Neural crest cell (in vitro differentiated cells): ENCODE data around the gene NKX3-2. TPM values are rescaled to one million over a fixed set of nuclear protein-coding genes. Genes with fewer than 3 reads are reported as not detected.

ENCODE experiments used
- DNase-seq: peaks from one replicate; pipeline ENCODE4 v3.0.0; 2021; ENCODE audit warnings: low read depth, mixed read lengths, low spot score
- H3K27ac Mint-ChIP-seq: one replicate; pipeline ENCODE4 v1.8.0; 2021; ENCODE audit warnings: mild to moderate bottlenecking, mixed read lengths; ENCODE audit not compliant: unreplicated experiment
- H3K27me3 Mint-ChIP-seq: 2 replicates; pipeline ENCODE4 v1.8.0; 2021; ENCODE audit warnings: low read depth, mild to moderate bottlenecking, mixed read lengths
- H3K36me3 Mint-ChIP-seq: 2 replicates; pipeline ENCODE4 v1.8.0; 2021; ENCODE audit warnings: low read depth, mild to moderate bottlenecking, mixed read lengths
- H3K4me1 Mint-ChIP-seq: 2 replicates; pipeline ENCODE4 v1.8.0; 2021; ENCODE audit warnings: mixed read lengths
- H3K4me3 Mint-ChIP-seq: one replicate; pipeline ENCODE4 v1.8.0; 2021; ENCODE audit warnings: mild to moderate bottlenecking, mixed read lengths
- H3K9me3 Mint-ChIP-seq: 2 replicates; pipeline ENCODE4 v1.8.0; 2021; ENCODE audit warnings: mixed read lengths
- CTCF ChIP-seq: fragments of 200-600 bp; sonication (generic); conservative IDR thresholded peaks from 2 replicates; pipeline ENCODE4 v1.5.0; 2021; ENCODE audit warnings: antibody characterized with exemption, mild to moderate bottlenecking
- total RNA-seq: library from RNA; stranded (reverse); gene quantifications from 2 replicates; pipeline ENCODE4 v1.2.1, GENCODE V29; 2021

NKX3-2 gene
- total RNA-seq, 1 donor from 2014 or later = 4.0 TPM

DNA sequence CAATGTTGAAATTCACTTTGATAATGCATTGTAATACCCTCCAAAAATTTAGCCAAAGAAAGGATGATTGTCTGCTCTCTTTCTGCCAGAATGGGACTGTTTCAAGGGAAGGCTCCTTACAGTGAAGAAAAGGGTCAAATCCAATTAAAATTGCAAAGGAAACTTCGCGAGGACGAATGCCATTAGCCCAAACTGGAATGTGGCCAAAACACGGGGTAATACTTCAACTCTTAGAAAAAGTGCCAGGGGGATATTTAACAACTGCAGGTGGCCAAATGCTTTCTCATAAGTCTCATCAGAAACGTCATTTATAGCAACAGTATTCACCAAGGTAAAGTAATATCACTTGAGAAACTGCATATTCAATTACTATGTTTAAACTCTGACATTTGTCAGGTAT lies 29.0 kb downstream of the NKX3-2 start:
- H3K4me3 Mint-ChIP-seq = no peak overlapping the region
- peaks cover 4% of the 10 kb centered on the region for H3K4me1 Mint-ChIP-seq
- TF ChIP-seq CTCF = no peak

DNA sequence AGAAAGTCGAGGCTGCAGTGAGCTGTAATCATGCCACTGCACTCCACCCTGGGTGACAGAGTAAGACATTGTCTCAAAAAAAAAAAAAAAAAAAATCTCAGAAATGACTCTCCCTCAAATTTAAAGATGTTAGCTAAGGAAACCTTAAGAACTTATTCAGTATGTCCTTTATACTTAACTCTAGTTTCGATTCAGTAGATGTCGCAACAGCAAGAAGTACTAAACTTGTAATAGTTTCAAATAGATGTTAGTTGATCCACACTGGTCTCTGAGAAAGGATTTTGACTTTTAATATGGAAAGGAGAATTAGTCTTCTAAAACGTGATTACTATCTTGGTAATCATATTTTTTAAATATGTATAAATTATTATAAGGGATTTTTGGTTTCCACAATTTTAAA lies 29.6 kb downstream of the NKX3-2 start:
- TF ChIP-seq CTCF = no peak
- no peak overlapping the region for H3K4me3 Mint-ChIP-seq
- no peaks in the 10 kb centered on the region for H3K9me3 Mint-ChIP-seq
- no peak overlapping the region for H3K27ac Mint-ChIP-seq
- no peaks in the 10 kb centered on the region for H3K36me3 Mint-ChIP-seq
- DNase-seq = no peak
- H3K4me1 Mint-ChIP-seq = peaks cover 4% of the 10 kb centered on the region
- peaks cover 11% of the 10 kb centered on the region for H3K27me3 Mint-ChIP-seq

More for the DNA sequence above, 29.0 kb downstream of the NKX3-2 start:
- no peak for DNase-seq
- H3K36me3 Mint-ChIP-seq = no peaks in the 10 kb centered on the region
- H3K27ac Mint-ChIP-seq = no peak overlapping the region
- H3K27me3 Mint-ChIP-seq = peaks cover 14% of the 10 kb centered on the region
- no peaks in the 10 kb centered on the region for H3K9me3 Mint-ChIP-seq

- no peak overlapping the region for H3K27ac Mint-ChIP-seq
- TF ChIP-seq CTCF = no peak
- H3K36me3 Mint-ChIP-seq = no peaks in the 10 kb centered on the region
- no peak for DNase-seq
- peaks cover 4% of the 10 kb centered on the region for H3K4me1 Mint-ChIP-seq
- H3K4me3 Mint-ChIP-seq = no peak overlapping the region
- H3K9me3 Mint-ChIP-seq = no peaks in the 10 kb centered on the region
- H3K27me3 Mint-ChIP-seq = peaks cover 3% of the 10 kb centered on the region
Measured at GRCh38 chr4:13511101-13511500, 33.2 kb downstream of the NKX3-2 start.

DNA sequence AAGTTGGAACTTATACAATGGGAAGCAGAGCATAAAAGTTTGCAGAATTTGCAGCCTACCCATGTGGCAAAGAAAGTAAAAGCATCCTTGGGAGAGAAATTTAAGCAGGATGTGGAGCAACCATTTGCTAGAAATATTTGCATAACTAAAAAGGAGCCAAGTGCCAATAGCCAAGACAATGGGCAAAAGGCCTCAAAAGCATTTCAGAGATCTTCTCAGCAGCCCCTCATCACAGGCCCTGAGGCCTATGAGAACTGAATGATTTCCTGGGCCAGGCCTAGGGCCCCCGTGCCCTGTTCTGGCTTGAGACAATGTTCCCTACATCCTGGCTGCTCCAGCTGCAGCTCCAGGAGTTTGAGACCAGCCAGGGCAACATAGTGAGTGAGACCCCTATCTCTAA lies 34.9 kb downstream of the NKX3-2 start:
- TF ChIP-seq CTCF = no peak
- DNase-seq = no peak
- Mint-ChIP-seq H3K9me3 (no peaks in the 10 kb centered on the region), H3K4me1 (no peaks in the 10 kb centered on the region), H3K27me3 (no peaks in the 10 kb centered on the region), H3K4me3 (no peak overlapping the region), H3K27ac (no peak overlapping the region), H3K36me3 (no peaks in the 10 kb centered on the region)

GRCh38 chr4:13504374-13504773 lies 39.9 kb downstream of the NKX3-2 start:
- Mint-ChIP-seq H3K4me1 (no peaks in the 10 kb centered on the region), H3K4me3 (no peak overlapping the region), H3K36me3 (no peaks in the 10 kb centered on the region), H3K27me3 (peaks cover 3% of the 10 kb centered on the region), H3K9me3 (no peaks in the 10 kb centered on the region), H3K27ac (no peak overlapping the region)
- no peak for DNase-seq
- TF ChIP-seq CTCF = no peak

- DNase-seq = no peak
- TF ChIP-seq CTCF = no peak
- no peaks in the 10 kb centered on the region for H3K9me3 Mint-ChIP-seq
- no peak overlapping the region for H3K27ac Mint-ChIP-seq
- H3K36me3 Mint-ChIP-seq = no peaks in the 10 kb centered on the region
- H3K4me3 Mint-ChIP-seq = no peak overlapping the region
- peaks cover 9% of the 10 kb centered on the region for H3K27me3 Mint-ChIP-seq
- no peaks in the 10 kb centered on the region for H3K4me1 Mint-ChIP-seq
Measured at GRCh38 chr4:13498469-13498868, 45.8 kb downstream of the NKX3-2 start.
